Pancreas (tissue), 10 donors: Measurements from ENCODE around the gene CALHM2. TPM values are rescaled to one million over a fixed set of nuclear protein-coding genes. Genes with fewer than 3 reads are reported as not detected.
"Not testable (repeated sequence)": the region's sequence is repeated elsewhere in the genome, so short reads cannot be mapped to it uniquely, and the experiment has no call there.

Experiments
- ATAC-seq, 4 donors: fragments of 200-7000 bp; cut with Tn5 transposase; one replicate each; pipeline versions ENCODE4 v1.8.0 to v1.9.1; 2020; ENCODE audit warnings: mild to moderate bottlenecking in 4 of 4, moderate library complexity in 4 of 4
- DNase-seq, 6 donors: peaks; one replicate each; pipeline ENCODE4 v3.0.0-alpha.2; 2020
- FAIRE-seq: peaks from 2 replicates; lab custom pipeline; 2012; peaks lifted over from hg19 to GRCh38; lab: Jason Lieb, UNC
- H3K27ac ChIP-seq, 4 donors: fragments of 200-600 bp; sonication (generic); 1 replicate in 3 of 4; 2 replicates in 1 of 4; pipeline versions ENCODE4 v1.5.0 to v1.8.0; 2020
- H3K27me3 ChIP-seq, 4 donors: fragments of 200-600 bp; one replicate each; pipeline ENCODE4 v1.8.0; 2021
- H3K36me3 ChIP-seq, 3 donors: fragments of 200-600 bp; sonication (generic) in 1 of 3; one replicate each; pipeline versions ENCODE4 v1.5.0 to v1.8.0; 2020 to 2021
- H3K4me1 ChIP-seq, 3 donors: fragments of 200-600 bp; one replicate each; pipeline ENCODE4 v1.8.0; 2021
- H3K4me3 ChIP-seq, 4 donors: fragments of 200-600 bp; sonication (generic) in 2 of 4; one replicate each; pipeline versions ENCODE4 v1.5.0 to v1.8.0; 2020 to 2021
- H3K9me3 ChIP-seq, 4 donors: fragments of 200-600 bp; one replicate each; pipeline ENCODE4 v1.8.0; 2021
- CTCF ChIP-seq, 4 donors: fragments of 200-600 bp; sonication (generic) in 3 of 4; IDR thresholded peaks; one replicate each; pipeline versions ENCODE4 v1.5.0 to v1.8.0; 2021; ENCODE audit warnings: antibody characterized with exemption in 4 of 4
- WGBS, 2 donors: extraction: QIAGEN DNeasy Blood & Tissue Kit; methylation state at CpG; one replicate each; pipeline ENCODE4 v1.1.7; 2013; 5-methylcytosine and 5-hydroxymethylcytosine counted together
- intact Hi-C, 3 donors: fragments of 100-400 bp; cut with DNase I; formaldehyde crosslinking; loops; one replicate each; pipeline versions ENCODE4 v1.11.1 to v1.14.2; 2022
- polyA plus RNA-seq, 2 donors: library from polyadenylated mRNA; stranded (reverse); fragments of 200-250 nt; gene quantifications; one replicate each; pipeline ENCODE4 v1.2.3, GENCODE V29; 2013
- total RNA-seq, 6 donors: library from RNA; stranded (reverse); fragmentation: NEBNext Ultra II Directional in 4 of 6; extraction: Animal tissue kit (Norgen Biotek cat#: 25700) in 4 of 6; gene quantifications; one replicate each; pipeline versions ENCODE4 v1.2.1 to v1.2.4, GENCODE V29; 2021 to 2023
- donor health status: healthy with polysubstance abuse.
- donor health status: DM: no; HTN: no; CAD: no; lungs with moderate emphysema.
- donor health status: DM: no; HTN: no; CAD: no.
- donor health status: control.
- donor health status: control.
- donor health status: Bipolar disorder and iron deficiency.
- donor health status: DM: yes; HTN: yes; CAD: no.
- donor health status: DM: no; HTN: no; CAD: no.
- donor health status: DM: no; HTN: no; CAD: no.
- donor health status: DM: yes; HTN: yes; CAD: no.

CALHM2 gene
- total and polyA plus RNA-seq, 8 donors, result 1.1 to 14.0 (median 6.2) TPM

GRCh38 chr10:103493362-103493915 lies 41.3 kb upstream of the CALHM2 start, which contains the start of gene NEURL1:
Gene NEURL1, plus strand, starts transcription at chr10:103493705. Its CDS starts 683 bp downstream, at chr10:103494388.
- H3K4me1 ChIP-seq, result no peaks in the 10 kb centered on the region
- intact Hi-C loops, result no loop called here
- ATAC-seq (peak; percentile 17 to 52 (median 34)), DNase-seq (peak in 1 of 6 donors; percentile 57), FAIRE-seq (no peak)
- H3K4me3 ChIP-seq, result peak within 1 kb of the TSS; percentile 63 to 83 (median 70)
- H3K36me3 ChIP-seq, result no peaks in the 10 kb centered on the region
- no peaks in the 10 kb centered on the region for H3K9me3 ChIP-seq
- no peak for TF ChIP-seq CTCF (IDR thresholded peaks at IDR 0.05)
- 4 to 5% methylated on average over 46 to 65 of the region's 65 CpGs for WGBS, 2 donors
- no peaks in the 10 kb centered on the region for H3K27me3 ChIP-seq
- peak within 1 kb of the TSS; percentile 51 to 77 (median 63) for H3K27ac ChIP-seq

- no peak for ATAC-seq
- Histone ChIP-seq H3K27ac (peak overlapping the region in 2 of 4 donors; percentile 21 to 77), H3K27me3 (no peaks in the 10 kb centered on the region), H3K4me1 (no peaks in the 10 kb centered on the region), H3K4me3 (peak overlapping the region in 3 of 4 donors; percentile 63 to 83 (median 72)), H3K9me3 (no peaks in the 10 kb centered on the region), H3K36me3 (no peaks in the 10 kb centered on the region)
- 59 to 69% methylated on average over 5 of the region's 5 CpGs for WGBS, 2 donors
- TF ChIP-seq CTCF (IDR thresholded peaks at IDR 0.05), result no peak
- DNase-seq, result no peak
- FAIRE-seq, result no peak
- intact Hi-C loops, result no loop called here
Measured at GRCh38 chr10:103492655-103493261, 40.6 kb upstream of the CALHM2 start.

GRCh38 chr10:103491729-103492364 lies 39.7 kb upstream of the CALHM2 start:
- FAIRE-seq (no peak), DNase-seq (no peak), ATAC-seq (peak in 3 of 4 donors; percentile 24 to 50 (median 42))
- TF ChIP-seq CTCF (IDR thresholded peaks at IDR 0.05), result no peak
- Histone ChIP-seq H3K4me1 (no peaks in the 10 kb centered on the region), H3K27me3 (no peaks in the 10 kb centered on the region), H3K36me3 (no peaks in the 10 kb centered on the region), H3K27ac (peak overlapping the region in 2 of 4 donors; percentile 21 to 77), H3K4me3 (no peak overlapping the region), H3K9me3 (no peaks in the 10 kb centered on the region)
- 59 to 66% methylated on average over 7 of the region's 7 CpGs for WGBS, 2 donors
- intact Hi-C loops, result no loop called here

- FAIRE-seq, result no peak
- TF ChIP-seq CTCF (IDR thresholded peaks at IDR 0.05), result no peak
- Histone ChIP-seq H3K9me3 (no peaks in the 10 kb centered on the region), H3K27me3 (no peaks in the 10 kb centered on the region), H3K27ac (no peak overlapping the region), H3K4me3 (no peak overlapping the region), H3K4me1 (no peaks in the 10 kb centered on the region), H3K36me3 (no peaks in the 10 kb centered on the region)
- no peak for DNase-seq
- WGBS, 2 donors, result 74 to 79% methylated on average over 1 of the region's 1 CpG
- ATAC-seq, result no peak
- intact Hi-C loops, result no loop called here
Measured at GRCh38 chr10:103490986-103491314, 38.8 kb upstream of the CALHM2 start.

- no peak for FAIRE-seq
- H3K36me3 ChIP-seq, result no peaks in the 10 kb centered on the region
- no peaks in the 10 kb centered on the region for H3K4me1 ChIP-seq
- intact Hi-C loops, result no loop called here
- 59 to 64% methylated on average over 2 of the region's 2 CpGs for WGBS, 2 donors
- H3K9me3 ChIP-seq, result no peaks in the 10 kb centered on the region
- H3K4me3 ChIP-seq, result no peak overlapping the region
- no peaks in the 10 kb centered on the region for H3K27me3 ChIP-seq
- no peak overlapping the region for H3K27ac ChIP-seq
- no peak for DNase-seq
- TF ChIP-seq CTCF (IDR thresholded peaks at IDR 0.05), result no peak
- no peak for ATAC-seq
Measured at GRCh38 chr10:103487410-103487708, 35.2 kb upstream of the CALHM2 start.

- ATAC-seq, FAIRE-seq, H3K4me3 ChIP-seq, H3K27me3 ChIP-seq, intact Hi-C loops, H3K36me3 ChIP-seq, H3K9me3 ChIP-seq, DNase-seq, H3K4me1 ChIP-seq, H3K27ac ChIP-seq: not testable (repeated sequence)
- 74 to 79% methylated on average over 8 of the region's 8 CpGs for WGBS, 2 donors
Measured at GRCh38 chr10:103486635-103487409, 34.7 kb upstream of the CALHM2 start.
